SW 1271 (cell line): ENCODE measurements around the gene FRMPD4.
"Not testable (repeated sequence)": the region's sequence is repeated elsewhere in the genome, so short reads cannot be mapped to it uniquely, and the experiment has no call there.

Source experiments
- DNase-seq, 2 experiments: peaks; one replicate each; lab custom pipeline; 2025; lab: John Stamatoyannopoulos, UW

FRMPD4 gene

DNA sequence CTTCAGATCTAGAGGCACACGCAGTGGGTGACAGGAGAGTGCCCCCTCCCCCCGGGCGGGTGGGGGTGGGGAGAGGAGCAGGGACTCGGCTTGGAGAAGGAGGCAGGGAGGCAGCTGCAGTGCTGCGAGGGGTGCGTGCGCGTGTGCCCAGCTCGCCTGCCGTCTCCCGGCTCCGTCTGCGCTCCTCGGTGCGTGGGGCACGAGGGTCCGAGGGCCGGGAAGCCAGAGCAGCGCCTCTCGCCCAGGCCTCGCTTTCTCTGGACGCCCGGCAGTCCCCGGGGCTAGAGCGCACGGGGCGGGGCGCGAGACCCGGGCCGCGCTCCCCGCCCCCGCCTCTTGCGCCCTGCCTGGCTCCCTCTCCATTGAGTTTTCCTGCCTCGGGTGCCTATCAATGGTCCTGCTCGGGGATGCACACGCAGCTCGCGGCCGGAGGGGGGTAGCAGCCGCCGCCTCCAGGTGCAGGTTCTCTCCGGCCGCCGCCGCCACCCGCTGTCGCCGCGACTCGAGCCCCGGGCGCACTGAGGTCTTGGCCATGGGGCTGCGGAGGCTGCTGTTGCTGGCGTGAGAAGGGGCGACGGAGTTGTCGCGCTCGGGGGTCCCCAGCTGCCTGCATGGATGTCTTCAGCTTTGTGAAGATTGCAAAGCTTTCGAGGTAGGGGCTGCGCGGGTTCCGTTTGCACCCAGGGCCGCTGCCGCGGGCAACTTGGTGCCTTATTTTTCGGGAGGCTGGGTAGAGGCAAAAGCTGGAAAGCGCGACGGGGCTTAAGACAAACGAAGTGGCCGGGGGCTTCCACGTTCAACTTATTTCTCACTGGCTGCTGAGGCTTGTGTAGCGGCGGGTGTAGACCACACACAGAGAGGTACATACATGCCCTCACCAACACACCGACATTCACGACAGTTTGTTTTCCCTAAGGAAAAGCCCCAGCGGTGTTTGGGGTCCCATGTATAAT lies at the start of gene FRMPD4:
FRMPD4 (plus strand) TSS at position 113 of the 953 bp plus-strand sequence; CDS start at position 612, 499 bp downstream.
- DNase-seq: no peak

DNA sequence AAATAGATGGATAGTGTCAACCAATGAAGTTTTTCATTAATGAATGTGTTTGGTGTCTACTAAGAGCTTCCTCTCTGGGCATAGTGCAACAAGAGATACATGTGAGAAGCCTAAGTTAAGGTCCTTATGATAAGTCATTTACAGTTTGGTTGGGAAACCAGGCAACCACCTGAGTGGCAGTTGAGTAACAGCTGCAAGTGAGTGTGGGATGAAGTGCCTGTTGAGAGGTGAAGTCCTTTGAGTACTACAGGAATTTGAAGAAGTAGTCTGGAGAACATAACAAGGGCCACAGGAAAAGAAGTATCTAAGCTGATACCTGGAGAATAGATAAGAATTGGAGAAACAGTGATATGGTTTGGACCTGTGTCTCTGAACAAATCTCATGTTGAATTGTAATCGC lies 48.5 kb upstream of the FRMPD4 start:
- no peak for DNase-seq

DNA sequence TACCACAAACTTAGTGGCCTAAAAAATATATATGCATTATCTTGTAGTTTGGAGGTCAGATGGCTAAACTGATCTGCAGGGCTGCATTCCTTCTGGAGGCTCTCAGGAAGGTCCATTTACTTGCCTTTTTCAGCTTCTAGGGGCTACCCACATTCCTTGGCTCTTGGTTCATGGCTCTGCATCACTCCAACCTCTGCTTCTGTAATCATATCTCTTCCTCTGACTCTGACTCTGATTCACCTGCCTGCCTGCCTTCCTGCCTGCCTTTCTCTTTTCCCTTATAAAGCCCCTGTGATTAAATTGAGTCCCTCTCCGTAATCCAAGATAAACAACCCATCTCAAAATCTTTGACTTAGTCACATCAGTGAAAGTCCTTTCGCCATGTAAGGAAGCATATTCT lies 25.0 kb upstream of the FRMPD4 start:
- no peak for DNase-seq

DNA sequence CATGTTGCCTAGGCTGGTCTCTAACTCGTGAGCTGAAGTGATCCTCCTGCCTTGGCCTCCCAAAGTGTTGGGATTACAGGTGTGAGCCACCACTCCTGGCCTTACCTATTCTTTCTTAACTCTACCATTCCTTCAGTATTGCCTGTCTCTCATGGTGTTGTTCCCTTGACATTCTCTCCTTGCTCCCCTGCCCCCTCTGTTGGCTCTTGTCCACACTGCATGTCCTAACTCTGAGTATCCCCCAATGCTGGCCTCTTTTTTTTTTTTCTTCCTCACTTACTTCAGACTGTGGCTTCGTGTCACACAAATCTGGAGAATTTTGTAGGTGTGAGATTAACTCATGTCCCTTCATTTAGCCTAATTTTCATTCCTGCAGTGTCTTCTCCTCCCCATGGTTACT lies 22.9 kb upstream of the FRMPD4 start:
- DNase-seq: no peak

DNA sequence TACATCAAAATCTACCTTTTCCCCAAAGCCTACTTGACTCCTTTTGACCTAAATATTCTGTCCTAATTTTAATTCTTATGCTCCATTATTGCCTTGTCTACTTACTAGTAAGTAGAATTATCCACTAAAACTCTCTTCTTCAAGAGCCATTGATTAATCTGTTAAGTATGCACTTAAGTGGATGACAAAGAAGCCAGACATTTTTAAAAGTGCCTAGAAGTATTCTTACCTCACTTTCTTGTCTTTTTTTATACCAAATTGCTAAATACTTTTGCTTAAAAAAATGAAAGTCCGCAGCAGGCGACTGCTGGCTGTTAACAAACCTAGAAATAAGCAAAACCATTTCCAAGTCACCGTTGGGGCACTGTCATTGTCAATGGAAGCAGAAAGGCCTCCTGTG lies 20.1 kb upstream of the FRMPD4 start:
- DNase-seq: no peak

DNA sequence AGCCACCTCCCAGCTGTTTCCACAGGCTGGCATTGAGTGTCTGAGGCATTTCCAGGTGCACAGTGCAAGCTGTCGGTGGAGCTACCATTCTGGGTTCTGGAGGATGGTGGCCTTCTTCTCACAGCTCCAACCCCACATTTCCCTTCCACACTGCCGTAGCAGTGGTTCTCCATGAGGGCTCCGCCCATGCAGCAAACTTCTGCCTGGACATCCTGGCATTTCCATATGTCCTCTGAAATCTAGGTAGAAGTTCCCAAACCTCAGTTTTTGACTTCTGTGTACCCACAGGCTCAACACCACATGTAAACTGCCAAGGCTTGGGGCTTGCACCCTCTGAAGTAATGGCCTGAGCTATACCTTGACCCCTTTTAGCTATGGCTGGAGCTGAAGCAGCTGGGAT lies 10.3 kb upstream of the FRMPD4 start:
- no peak for DNase-seq

DNA sequence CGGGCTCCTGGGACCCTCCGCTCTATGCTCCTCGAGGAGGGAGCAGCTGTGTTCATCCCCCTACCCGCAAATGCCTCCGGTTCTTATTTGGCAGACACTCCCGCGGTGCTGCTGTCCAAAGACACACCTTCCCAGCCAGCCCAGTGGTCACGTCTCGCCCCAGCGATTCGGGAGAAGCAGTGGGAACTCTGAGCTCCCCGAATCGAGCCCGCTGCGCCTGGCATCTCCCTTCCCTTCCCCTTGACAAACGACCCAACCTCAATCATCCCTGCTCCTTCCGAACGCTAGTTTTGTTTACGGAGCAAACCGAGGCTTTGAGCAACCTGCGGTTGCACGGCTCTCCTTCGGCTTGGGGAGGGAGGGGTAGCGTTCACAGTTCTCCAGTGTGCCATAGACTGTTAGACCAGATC lies 317 bp upstream of the FRMPD4 start:
- no peak for DNase-seq

DNA sequence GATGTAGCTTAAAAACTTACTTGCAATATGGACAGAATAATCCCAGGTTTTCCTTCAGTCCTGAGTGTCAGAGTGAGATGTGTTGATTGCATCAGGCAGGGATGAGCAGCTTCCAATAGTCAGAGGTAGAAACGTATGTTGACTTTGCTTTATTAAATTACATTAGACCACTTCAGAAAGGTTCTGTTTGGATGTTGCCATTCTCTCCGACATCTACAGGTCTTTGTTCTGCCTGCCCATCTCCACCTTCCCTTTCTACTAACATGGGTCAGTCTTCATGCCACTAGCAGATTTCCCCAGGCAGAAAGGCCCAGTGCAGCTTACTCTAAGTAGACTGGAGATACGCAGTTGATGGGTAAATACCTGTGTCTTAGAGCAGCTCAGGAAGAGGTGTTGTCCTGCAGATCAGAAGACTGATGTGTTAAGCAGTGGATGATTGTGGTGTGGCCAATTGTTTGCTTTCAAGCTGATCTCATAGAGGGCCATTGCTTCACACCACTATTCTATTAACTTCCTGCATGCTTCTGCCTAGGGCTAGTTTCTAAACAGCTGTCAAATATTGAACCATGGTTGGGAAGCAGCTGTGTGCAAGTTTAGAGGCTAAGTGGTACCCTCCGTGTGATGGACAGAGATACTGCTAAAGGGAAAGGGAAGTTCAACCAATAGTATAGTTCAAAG lies 1.8 kb downstream of the FRMPD4 start:
- no peak for DNase-seq

DNA sequence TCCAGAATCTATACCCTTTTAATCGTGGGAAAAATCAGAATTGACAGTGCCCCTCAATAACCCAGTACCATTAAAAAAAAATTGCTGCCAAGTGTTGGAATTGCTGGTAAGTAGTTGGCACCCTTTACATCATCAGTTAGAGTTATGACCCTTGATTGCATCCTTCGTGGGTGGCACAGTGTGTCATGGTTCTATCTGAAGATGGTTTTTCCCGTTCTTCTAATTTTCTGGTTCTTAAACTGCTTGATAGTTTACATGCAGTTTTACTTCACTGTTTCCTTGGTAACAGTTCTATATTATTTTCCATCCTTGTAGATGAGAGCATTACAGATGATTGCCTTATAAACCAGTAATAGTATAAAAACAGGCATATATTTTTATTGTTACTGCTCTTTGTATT lies 3.2 kb downstream of the FRMPD4 start:
- DNase-seq: no peak

DNA sequence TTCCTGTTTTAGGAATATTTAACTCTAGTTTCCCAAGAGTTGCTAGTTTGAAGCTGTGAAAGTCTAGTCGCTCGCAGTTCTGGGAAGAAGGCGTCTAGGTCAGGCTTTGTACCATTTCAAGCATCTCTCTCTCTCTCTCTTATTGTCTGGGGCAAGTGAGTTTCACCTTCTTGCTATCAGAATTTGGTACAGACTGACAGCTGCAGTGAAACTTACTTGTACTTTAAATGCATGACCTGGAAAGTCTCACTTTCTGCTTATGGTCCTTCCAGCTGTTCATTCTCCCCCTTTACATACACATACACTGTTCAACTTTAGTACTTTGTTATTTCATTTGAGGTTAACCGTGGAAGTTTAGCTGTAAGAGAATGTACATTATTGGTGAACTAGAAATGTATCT lies 4.4 kb downstream of the FRMPD4 start:
- DNase-seq: no peak

DNA sequence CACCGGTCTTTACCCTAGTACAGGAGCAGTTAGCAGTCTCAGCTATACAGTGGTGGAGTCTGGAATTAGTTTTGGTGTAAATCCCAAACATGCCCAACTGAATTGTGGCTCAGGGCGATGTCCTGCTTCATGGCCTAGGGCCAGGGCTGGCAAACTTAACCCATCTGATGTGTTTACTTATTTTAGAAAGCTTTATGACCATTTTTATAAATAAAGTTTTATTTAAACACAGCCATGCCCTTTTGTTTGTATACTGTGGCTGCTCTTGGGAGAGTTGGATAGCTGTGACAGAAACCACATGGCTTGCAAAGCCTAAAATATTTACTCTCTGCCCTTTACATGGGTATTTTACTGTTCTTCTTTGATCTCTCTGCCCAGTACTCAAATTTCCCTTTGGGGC lies 7.1 kb downstream of the FRMPD4 start:
- DNase-seq: no peak

DNA sequence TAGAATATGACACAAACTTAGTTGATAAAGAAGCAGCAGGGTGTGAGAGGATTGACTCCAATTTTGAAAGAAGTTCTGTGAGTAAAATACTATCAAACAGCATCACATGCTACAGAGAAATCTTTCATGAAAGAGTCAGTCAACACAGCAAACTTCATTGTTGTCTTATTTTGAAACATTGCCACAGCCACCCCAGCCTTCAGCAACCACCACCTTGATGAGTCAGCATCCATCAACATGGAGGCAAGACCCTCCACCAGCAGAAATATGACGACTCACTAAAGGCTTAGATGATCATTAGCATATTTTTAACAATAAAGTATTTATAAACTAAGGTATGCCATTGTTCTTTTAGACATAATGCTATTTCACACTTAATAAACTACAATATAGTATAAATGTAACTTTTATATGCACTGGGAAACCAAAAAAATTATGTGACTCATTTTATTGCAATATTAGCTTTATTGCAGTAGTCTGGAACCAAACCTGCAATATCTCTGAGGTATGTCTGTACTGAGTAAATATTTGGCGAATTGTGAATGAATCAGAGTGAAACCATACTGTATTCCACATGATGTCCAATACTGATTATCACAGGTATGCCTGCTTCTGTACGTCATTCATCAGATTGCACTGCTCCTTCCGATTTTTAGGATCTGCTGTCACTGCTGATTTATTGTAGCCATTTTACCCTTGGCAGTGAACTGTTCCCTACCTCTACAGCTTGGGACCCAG lies 11.6 kb downstream of the FRMPD4 start:
- no peak for DNase-seq

DNA sequence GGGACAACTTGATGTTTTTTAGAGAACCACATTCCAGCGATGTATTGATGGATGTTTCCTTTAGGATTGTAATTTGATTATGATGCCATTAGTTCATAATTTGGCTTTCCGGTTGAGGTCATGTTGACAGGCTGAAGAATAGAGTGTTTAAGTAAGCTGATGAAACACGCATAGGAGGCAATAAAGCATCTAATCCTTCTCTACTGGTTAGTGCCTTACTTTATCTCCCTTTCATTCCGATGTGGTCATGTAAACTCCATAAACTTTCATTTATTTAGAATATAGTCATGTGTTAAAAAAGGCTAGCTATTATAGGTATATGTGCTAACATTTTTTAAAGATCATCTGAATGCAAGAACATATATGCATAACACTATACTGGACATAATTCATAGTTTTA lies 15.0 kb downstream of the FRMPD4 start:
- DNase-seq: no peak

DNA sequence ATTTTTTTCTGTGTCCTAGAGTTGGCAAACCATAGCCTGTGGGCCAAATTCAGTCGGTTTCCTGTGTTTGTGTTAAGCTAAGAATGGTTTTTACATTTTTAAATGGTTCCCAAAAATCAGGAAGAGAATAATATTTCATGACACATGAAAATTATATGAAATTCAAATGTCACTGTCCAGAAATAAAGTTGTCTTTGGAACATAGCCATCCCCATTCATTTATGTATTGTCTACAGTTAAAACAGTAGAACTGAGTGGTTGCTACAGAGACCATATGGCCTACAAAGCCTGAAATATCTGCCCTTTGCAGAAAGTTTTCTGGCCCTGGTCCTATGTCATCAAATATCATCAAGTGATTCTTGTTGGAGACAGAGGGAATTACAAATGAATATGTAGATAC lies 15.5 kb downstream of the FRMPD4 start:
- no peak for DNase-seq

DNA sequence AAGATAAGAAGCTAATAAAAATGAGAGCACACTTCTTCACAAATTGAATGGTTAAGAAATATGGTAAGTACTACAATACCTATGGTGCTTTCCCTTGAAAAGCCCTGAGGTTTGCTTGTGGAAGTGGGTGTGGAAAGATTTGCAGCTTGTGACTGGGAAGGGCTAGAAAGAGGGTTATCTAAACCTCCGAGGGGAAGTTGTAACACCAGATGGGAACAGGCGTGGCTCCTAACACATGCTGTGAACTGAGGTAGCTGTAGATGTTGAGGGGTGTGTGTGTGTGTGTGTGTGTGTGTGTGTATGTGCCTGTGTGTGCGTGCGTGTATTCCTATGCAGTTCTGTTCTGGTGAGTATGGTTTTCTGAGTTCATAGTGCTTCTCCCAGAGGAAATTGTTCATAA lies 21.5 kb downstream of the FRMPD4 start:
- no peak for DNase-seq

DNA sequence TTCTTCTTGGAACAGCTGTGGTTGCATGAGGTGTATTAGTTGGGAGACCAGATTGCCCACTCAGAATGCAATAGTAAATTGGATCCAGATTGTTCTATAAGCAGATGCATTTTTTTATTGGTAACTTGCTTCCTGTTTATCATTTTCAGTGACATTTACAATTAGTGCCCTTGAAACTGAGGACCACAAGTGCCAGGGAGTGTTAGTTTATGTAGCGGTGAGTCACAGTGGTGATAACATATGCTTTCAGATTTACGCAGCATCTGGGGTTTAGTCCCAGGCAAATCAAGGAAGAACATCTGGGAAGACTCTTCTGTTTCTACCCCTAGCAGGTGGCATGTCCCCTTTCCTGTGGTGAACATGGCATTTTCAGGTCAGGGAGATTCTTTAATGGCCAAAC lies 24.1 kb downstream of the FRMPD4 start:
- DNase-seq: no peak

DNA sequence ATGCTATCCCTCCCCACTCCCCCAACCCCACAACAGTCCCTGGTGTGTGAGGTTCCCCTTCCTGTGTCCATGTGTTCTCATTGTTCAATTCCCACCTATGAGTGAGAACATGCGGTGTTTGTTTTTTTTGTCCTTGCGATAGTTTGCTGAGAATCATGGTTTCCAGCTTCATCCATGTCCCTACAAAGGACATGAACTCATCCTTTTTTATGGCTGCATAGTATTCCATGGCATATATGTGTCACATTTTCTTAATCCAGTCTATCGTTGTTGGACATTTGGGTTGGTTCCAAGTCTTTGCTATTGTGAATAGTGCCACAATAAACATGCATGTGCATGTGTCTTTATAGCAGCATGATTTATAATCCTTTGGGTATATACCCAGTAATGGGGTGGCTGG lies 25.9 kb downstream of the FRMPD4 start:
- not testable (repeated sequence) for DNase-seq

DNA sequence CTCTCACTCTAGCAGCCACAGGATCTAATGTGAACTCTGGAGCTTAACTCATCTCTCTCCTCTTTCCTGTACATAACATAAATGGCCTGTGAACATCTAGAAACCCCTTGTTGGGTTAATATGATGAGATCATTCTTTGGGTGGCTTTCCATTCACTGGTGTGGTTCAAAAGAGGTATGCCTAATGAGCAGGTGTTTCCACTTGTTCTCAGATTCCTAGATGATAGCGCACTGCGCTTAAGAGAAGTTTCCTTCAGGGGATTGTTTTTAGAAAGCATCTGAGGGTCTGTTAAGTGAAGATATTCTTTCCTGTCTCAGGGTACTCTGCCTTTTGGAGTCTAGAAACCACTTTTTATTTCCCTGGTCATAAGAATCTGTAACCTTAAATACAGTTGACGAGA lies 32.5 kb downstream of the FRMPD4 start:
- DNase-seq: no peak

DNA sequence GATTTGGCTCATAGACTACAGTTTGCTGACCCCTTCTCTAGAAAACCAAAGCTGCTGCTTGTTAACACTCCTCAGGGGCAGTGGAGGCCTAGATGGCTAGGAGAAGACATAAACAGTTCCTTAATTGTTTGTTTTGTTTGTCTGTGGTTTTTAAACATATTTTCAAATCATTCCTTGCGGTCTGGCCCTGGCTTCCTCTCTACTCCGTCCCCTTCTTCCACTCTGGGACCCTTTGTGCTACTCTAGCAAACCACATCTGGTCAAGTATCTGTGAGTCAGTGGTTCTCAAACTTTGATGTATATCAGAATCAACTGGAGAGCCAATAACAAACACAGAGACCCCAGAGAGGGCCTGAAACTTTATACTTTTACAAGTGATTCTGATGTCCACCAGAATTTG lies 36.1 kb downstream of the FRMPD4 start:
- DNase-seq: no peak

DNA sequence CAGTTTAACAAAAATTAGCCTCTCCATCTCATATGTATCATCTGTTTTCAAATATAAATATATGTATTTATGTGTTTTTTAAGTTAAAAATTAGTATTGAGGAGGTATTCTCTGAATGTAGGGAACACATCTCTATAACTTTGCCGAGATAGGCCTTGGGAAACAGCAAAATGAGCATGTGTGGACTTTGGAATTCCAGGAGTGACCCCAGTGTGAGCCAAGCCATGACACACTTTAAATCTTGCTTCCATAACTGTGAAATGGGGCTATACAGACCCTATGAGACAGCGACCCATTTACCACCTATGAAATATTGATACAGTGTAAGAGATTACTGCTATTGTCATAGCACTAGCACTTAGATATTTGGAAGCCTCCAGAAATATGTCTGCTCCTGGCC lies 58.8 kb downstream of the FRMPD4 start:
- DNase-seq: no peak

DNA sequence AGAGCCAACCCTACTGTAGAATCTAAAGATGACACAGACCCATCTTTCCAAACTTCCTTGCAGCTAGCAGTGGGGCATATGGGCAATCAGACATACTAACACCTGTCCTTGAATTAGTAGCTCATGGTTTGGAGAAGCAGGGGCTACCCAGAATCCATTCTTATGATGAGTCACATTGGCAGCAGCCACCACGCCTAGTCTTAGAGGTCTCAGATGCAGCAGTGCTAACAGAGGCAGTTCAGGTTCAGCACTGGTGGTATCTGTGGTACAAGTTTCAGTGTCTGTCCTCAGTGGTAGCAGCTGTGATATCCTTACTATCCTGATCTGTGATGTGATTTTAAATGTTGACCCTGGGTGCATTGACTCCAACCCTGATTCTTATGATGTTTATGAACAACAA lies 68.1 kb downstream of the FRMPD4 start:
- no peak for DNase-seq

DNA sequence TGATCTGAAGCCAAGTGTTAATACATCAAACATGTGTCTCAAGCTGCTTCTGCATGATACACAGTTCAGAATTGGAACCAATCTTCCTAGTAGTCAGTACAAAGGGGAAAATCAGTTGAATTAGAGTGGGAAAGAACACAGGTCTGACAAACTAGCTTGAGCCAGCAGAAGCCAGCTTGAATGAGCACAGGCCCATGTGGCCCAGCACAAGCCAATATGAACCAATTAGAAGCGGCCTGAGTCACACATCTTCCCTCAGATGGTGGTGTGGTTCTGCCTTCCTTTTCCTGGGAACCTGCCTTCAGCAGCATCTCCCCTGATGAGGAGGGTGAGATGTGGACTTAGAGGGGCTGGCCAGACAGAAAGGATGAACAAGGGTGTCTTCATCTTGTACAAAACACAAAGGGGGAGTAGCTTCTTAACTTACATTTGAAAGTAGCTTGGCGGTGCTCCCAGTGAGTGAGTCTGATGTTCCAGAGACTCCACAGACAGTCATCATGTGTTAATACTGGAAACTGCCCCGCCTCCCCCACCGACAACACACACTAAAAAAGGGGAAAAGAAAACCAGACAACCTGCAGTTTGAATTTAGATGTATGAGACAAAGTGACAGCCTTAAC lies 72.0 kb downstream of the FRMPD4 start:
- no peak for DNase-seq
